NOMO-1 treated with dmso at 0.1 percent for 144 hours (cell line): ENCODE measurements around the gene KIF1A.

Source experiments
- DNase-seq: peaks from one replicate; lab custom pipeline; 2025; ENCODE audit not compliant: unreplicated experiment; lab: John Stamatoyannopoulos, UW

KIF1A gene

DNA sequence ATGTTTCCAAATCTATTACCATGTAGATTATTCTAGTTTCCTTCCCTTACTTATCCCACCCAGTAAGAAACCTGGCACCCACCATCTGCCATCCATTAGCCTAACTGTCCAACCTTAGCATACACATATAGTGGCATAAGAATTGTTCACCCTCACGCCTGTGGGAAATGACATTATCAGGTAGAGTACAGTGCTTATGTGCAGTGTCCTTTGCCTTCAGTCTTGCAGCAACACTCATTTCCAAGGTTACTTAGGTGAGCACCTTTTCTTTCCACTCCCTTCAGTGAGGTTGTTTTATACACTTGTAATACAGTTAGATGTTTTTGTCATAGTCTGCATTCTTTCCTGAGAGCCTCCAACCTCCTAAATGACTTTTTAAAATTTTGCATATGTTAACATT is 155.4 kb downstream of the KIF1A start:
- DNase-seq: no peak
